AG04449 (cell line): ENCODE measurements around the gene CACNA1H.
"Not testable (repeated sequence)": the region's sequence is repeated elsewhere in the genome, so short reads cannot be mapped to it uniquely, and the experiment has no call there.

Experiments
- CTCF ChIA-PET: fragments of 350-600 bp; formaldehyde crosslinking; extraction: SDS; loops from one replicate; lab custom pipeline; 2021; ENCODE audit warnings: antibody characterized with exemption; lab: Yijun Ruan, JAX
- POLR2A ChIA-PET: fragments of 400-600, 350-600 bp; formaldehyde crosslinking; extraction: SDS; loops from one replicate; lab custom pipeline; 2020; ENCODE audit warnings: antibody characterized with exemption, inconsistent platforms; lab: Yijun Ruan, JAX
- DNase-seq: peaks from one replicate; pipeline ENCODE4 v3.0.0-alpha.2; 2010; ENCODE audit warnings: low read depth, low spot score
- H3K4me3 ChIP-seq: 2 replicates; pipeline ENCODE4 v1.5.1; 2011; ENCODE audit warnings: low read depth, mild to moderate bottlenecking, control low read depth, low read length
- CTCF ChIP-seq: IDR thresholded peaks from one replicate; pipeline ENCODE4 v1.5.1; 2011; ENCODE audit warnings: mild to moderate bottlenecking, moderate library complexity, low read length, control low read depth, inconsistent platforms; ENCODE audit not compliant: insufficient read depth; ENCODE audit errors: missing control alignments

CACNA1H gene

GRCh38 chr16:1223355-1224214 lies 70.7 kb downstream of the CACNA1H start:
- TF ChIP-seq CTCF: no peak
- CTCF ChIA-PET: no interaction called here
- no peak overlapping the region for H3K4me3 ChIP-seq
- POLR2A ChIA-PET: no interaction called here
- DNase-seq: no peak

GRCh38 chr16:1224558-1224957 lies 71.7 kb downstream of the CACNA1H start:
- ChIA-PET CTCF (interaction anchor here (0.6 kb wide), 1 partner anchor 31 kb away, joined by 3 read pairs; no protein-coding TSS in a partner anchor), POLR2A (no interaction called here)
- DNase-seq: no peak
- no peak overlapping the region for H3K4me3 ChIP-seq
- no peak for TF ChIP-seq CTCF

GRCh38 chr16:1225051-1225451 lies 72.1 kb downstream of the CACNA1H start, which contains the start of gene TPSG1:
TSS of gene TPSG1 (minus strand) at chr16:1225268. CDS start at chr16:1225252, 16 bp downstream.
- no peak within 1 kb of the TSS for H3K4me3 ChIP-seq
- ChIA-PET POLR2A (no interaction called here), CTCF (interaction anchor here (0.6 kb wide), 1 partner anchor 31 kb away, joined by 3 read pairs; no protein-coding TSS in a partner anchor)
- TF ChIP-seq CTCF: no peak
- no peak for DNase-seq

- CTCF ChIA-PET, POLR2A ChIA-PET, H3K4me3 ChIP-seq, DNase-seq: not testable (repeated sequence)
Observed at GRCh38 chr16:1225728-1226311, 72.9 kb downstream of the CACNA1H start.

GRCh38 chr16:1226692-1227091 lies 73.8 kb downstream of the CACNA1H start:
- POLR2A ChIA-PET, H3K4me3 ChIP-seq, CTCF ChIA-PET, DNase-seq: not testable (repeated sequence)

GRCh38 chr16:1228227-1228626 lies 75.3 kb downstream of the CACNA1H start:
- DNase-seq, CTCF ChIA-PET, POLR2A ChIA-PET, H3K4me3 ChIP-seq: not testable (repeated sequence)

- POLR2A ChIA-PET, H3K4me3 ChIP-seq, CTCF ChIA-PET, DNase-seq: not testable (repeated sequence)
Observed at GRCh38 chr16:1229476-1229875, 76.6 kb downstream of the CACNA1H start.

GRCh38 chr16:1230084-1230470 lies 77.2 kb downstream of the CACNA1H start, which contains the start of gene TPSB2:
TSS of gene TPSB2 (minus strand) at chr16:1230184. CDS start at chr16:1229951, 233 bp downstream.
- POLR2A ChIA-PET, H3K4me3 ChIP-seq, DNase-seq, CTCF ChIA-PET: not testable (repeated sequence)

- H3K4me3 ChIP-seq, CTCF ChIA-PET, POLR2A ChIA-PET, DNase-seq: not testable (repeated sequence)
Observed at GRCh38 chr16:1230471-1231212, 77.7 kb downstream of the CACNA1H start.

- DNase-seq, POLR2A ChIA-PET, H3K4me3 ChIP-seq, CTCF ChIA-PET: not testable (repeated sequence)
Observed at GRCh38 chr16:1231301-1231700, 78.4 kb downstream of the CACNA1H start.

- CTCF ChIA-PET, DNase-seq, POLR2A ChIA-PET, H3K4me3 ChIP-seq: not testable (repeated sequence)
Observed at GRCh38 chr16:1232049-1232748, 79.3 kb downstream of the CACNA1H start.

GRCh38 chr16:1236659-1237058 lies 83.8 kb downstream of the CACNA1H start:
- POLR2A ChIA-PET: not testable (repeated sequence)

More at GRCh38 chr16:1236659-1237058, 83.8 kb downstream of the CACNA1H start:
- DNase-seq, CTCF ChIA-PET, H3K4me3 ChIP-seq: not testable (repeated sequence)
